H4 (cell line): ENCODE measurements around the gene AMOTL1. TPM values are rescaled to one million over a fixed set of nuclear protein-coding genes. Genes with fewer than 3 reads are reported as not detected.
A peak's percentile ranks its signal among the peaks of the same experiment; 100 is the strongest.
"Not testable (repeated sequence)": the region's sequence is repeated elsewhere in the genome, so short reads cannot be mapped to it uniquely, and the experiment has no call there.

Experiments used
- DNase-seq: peaks from one replicate; pipeline ENCODE4 v3.0.0-alpha.2; 2015; ENCODE audit warnings: low spot score
- total RNA-seq: library from RNA; depleted of rRNA; stranded (reverse); fragments of >200 nt; shearing (Covaris generic); gene quantifications from 2 replicates; pipeline ENCODE4 v1.2.3, GENCODE V29; 2014

AMOTL1 gene
- total RNA-seq, 1 experiment from 2014 or later: 2.6 TPM

DNA sequence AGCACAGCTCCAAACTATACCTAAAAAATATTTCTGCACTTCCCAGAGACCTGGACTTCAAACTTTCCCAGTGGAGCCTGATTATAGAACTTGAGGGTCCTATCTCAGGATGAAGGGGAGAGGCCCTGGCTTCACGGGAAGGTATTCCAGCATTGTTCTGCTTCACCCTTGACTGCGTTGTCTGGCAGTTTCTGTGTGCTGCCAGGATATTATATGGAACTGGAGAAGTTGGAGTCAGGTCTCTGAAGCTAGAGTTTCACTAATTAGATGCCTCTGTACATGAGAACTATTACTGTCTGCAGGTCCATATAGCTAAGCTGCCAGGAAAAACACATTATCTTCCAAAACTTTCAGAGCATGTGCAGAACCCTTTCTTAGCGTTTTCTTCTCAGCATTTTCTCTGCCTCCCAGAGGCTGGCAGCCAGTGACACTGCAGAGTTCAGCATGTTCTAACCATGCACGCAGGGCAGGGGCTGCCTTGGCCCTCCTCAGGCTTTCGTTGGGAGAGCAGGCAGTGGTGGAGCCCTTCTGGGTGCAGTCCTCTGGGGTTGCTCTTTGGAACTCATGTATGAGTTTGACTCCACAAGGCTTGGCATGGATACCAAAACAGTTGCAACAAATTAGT is 105.9 kb downstream of the AMOTL1 start:
- no peak for DNase-seq

GRCh38 chr11:94876222-94876621 is 108.1 kb downstream of the AMOTL1 start:
- DNase-seq: no peak

DNA sequence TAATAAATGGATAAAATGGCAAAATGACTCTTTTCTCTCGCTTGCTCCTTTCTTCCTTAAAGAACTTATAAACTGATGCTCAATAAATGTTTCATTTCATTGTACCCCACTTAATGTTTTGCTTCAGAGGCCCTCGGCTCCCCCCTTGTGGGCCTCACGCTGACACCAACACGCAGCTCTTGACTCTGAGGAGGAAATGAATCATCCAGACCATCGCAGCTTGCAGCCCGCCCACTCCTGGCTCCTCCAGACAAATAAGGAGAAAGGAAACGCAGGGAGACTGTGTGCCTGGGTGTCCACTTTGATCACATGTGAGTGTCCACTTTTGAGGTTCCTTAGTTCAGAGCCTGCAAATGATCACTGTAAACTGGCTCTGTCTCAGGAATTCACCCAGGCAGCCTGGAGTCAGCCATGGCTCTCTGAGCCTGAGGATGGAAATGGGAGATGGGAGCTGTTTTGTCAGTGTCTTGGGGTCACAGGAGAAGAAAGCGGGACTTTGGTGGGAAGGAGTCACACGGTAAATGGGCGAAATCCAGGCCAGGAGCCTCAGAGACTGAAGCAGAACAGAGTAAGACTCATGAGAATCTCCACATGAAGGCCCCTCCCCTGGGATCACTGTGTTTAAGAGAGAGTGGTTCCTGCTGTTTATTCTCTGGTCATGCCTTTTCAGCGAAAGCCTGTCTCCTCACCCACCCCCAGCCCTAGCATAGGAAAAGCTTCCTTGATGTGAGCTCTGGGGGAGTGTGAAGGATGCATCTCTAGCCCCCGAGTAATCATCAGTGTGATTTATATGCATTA is 108.7 kb downstream of the AMOTL1 start:
- DNase-seq: peak; percentile 96

DNA sequence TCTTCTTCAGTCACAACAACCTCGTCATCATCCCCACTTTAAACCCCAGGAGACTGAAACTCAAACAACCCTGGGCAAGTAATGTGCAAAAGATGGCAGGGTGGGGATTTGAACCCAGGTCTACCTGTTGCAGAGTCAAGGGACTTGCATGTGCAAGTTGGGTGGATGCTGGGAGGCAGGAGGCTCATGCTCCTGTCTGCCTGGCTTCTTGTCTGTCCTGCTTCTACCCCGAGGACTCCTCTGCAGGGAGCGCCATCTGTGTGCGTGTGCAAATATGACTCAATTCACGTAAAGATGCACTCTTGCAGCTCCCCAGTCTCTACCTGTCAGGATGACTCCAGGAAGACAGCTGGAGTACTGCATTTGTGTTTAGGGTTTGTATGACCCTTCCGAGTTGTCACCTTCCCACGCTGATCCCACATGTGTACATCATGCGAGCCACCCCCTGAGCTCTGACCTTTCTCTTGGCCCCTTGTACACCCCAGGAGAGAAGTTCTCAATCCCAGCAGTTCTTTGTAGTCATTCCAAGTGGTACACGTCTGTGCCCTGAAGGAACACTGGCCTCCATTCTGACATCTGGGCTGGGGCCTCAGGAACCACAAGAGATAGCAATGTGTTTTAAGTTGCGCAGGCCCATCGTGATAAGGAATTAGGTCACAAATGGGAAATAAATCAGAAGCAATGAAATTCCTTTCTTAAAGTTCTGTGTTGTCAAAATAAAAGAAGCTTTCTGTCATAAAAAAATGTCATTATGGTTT is 109.5 kb downstream of the AMOTL1 start:
- no peak for DNase-seq

- DNase-seq: no peak
Observed at GRCh38 chr11:94879006-94879405, 110.8 kb downstream of the AMOTL1 start.

GRCh38 chr11:94880216-94880615 is 112.1 kb downstream of the AMOTL1 start:
- DNase-seq: no peak

- no peak for DNase-seq
Observed at GRCh38 chr11:94882931-94883330, 114.8 kb downstream of the AMOTL1 start.

DNA sequence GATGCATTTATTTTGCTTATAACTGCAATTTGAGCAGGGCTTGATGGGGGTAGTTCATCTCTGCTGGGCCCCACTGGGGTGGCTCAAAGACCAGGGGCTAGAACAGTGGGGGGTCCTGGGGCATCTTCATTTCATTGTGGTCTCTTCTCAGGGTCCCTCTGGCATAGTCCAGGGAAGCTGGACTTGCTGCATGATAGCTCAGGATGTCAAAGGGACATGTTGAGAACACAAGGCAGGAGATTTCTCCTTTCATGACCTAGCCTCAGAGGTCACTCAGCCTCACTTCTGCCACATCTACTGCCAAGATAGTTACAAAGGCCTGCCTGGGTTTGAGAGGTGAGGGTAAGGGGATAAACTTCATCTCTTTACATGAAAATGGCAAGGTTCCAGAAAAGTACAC is 115.7 kb downstream of the AMOTL1 start:
- no peak for DNase-seq

- DNase-seq: no peak
Observed at GRCh38 chr11:94884376-94884775, 116.2 kb downstream of the AMOTL1 start.

GRCh38 chr11:94885133-94885532 is 117.0 kb downstream of the AMOTL1 start:
- DNase-seq: peak; percentile 87

GRCh38 chr11:94885581-94885980 is 117.4 kb downstream of the AMOTL1 start:
- DNase-seq: no peak

DNA sequence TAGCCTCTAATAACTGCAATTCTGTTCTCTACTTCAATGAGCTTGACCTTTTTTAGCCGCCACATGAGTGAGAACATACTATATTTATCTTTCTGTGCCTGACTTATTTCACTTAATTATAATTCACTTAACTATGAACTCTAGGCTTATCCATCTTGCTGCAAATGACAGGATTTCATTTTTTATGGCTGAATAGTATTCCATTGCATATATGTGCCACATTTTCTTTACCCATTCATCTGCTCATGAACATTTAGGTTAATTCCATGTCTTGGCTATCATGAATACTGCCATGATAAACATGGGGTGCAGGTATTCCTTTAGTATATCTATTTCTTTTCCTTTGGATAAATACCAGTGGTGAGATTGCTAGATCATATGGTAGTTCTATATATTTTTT is 120.0 kb downstream of the AMOTL1 start:
- no peak for DNase-seq

GRCh38 chr11:94895451-94895850 is 127.3 kb downstream of the AMOTL1 start:
- no peak for DNase-seq

- DNase-seq: no peak
Observed at GRCh38 chr11:94895971-94896370, 127.8 kb downstream of the AMOTL1 start.

- DNase-seq: no peak
Observed at GRCh38 chr11:94897330-94897768, 129.2 kb downstream of the AMOTL1 start.

GRCh38 chr11:94907226-94907625 is 139.1 kb downstream of the AMOTL1 start:
- DNase-seq: no peak

- DNase-seq: no peak
Observed at GRCh38 chr11:94909371-94909820, 141.2 kb downstream of the AMOTL1 start.

DNA sequence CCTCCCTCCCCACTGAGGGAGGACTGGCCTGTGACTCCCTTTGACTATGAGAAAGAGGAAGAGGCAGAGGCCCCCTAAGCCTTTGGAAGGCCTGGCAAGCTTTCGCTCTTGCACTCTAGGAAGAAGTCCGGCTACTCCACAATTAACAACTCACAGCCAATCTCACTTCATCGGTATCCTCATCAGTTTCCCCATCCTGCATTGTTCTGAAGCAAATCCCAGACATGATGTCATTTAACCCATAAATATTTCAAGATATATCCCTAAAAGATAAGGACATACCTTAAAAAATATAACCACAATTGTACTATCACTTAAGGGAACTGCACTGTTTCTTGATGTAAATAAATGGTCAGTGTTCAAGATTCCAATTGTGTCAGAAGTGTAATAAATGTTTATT is 142.1 kb downstream of the AMOTL1 start:
- no peak for DNase-seq

GRCh38 chr11:94910779-94911178 is 142.6 kb downstream of the AMOTL1 start:
- no peak for DNase-seq

DNA sequence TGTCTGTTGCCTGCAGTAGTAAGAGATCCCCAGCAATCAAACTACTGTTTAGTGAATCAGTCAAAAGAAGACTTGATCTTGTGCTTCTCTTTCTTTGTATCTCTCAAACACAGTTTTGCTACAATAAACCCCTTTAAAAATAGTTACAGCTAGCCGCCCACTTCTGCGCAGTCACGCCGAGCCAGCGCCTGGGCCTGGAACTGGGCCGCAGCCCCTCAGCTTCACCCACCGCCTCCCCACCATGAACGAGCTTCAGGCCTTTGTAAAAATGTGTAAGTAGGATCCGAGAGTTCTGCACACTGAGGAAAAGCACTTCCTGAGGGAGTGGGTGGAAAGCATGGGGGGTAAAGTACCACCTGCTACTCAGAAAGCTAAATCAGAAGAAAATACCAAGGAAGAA is 144.7 kb downstream of the AMOTL1 start:
- no peak for DNase-seq

DNA sequence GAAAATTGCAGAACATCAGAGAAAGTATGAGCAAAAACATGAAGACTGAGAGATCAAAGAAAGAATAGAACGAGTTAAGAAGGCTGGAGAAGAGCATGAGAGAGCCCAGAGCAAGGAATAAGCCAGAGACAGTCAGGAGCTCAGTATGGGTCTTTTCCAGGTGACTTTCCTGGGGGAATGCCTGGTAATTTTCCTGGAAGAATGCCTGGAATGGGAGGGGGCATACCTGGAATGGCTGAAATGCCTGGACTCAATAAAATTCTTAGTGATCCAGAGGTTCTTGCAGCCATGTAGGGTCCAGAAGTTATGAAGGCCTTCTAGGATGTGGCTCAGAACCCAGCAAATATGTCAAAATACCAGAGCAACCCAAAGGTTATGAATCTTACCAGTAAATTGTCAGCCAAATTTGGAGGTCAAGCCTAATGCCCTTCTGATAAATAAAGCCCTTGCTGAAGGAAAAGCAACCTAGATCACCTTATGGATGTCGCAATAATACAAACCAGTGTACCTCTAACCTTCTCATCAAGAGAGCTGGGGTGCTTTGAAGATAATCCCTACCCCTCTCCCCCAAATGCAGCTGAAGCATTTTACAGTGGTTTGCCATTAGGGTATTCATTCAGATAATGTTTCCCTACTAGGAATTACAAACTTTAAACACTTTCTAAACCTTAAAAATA is 145.7 kb downstream of the AMOTL1 start:
- not testable (repeated sequence) for DNase-seq

- no peak for DNase-seq
Observed at GRCh38 chr11:94920311-94920710, 152.2 kb downstream of the AMOTL1 start.
